PC-3 (cell line): ENCODE measurements around the gene RRAGB. TPM values are rescaled to one million over a fixed set of nuclear protein-coding genes. Genes with fewer than 3 reads are reported as not detected.
"Not testable (repeated sequence)": the region's sequence is repeated elsewhere in the genome, so short reads cannot be mapped to it uniquely, and the experiment has no call there.

Experiments
- ATAC-seq: fragments of 200-7000 bp; cut with Tn5 transposase; 2 replicates; pipeline ENCODE4 v1.9.1; 2020; ENCODE audit warnings: mild to moderate bottlenecking, moderate library complexity
- BruUV-seq: library from RNA; stranded (reverse); fragments of 400-500 nt; replicated peaks from 2 replicates; lab custom pipeline; 2021; lab: Mats Ljungman, UMichigan
- CTCF ChIA-PET: fragments of 300-600 bp; sonication (Branson Sonifier 250); formaldehyde crosslinking; loops from one replicate; lab custom pipeline; 2022; ENCODE audit warnings: antibody characterized with exemption; lab: Charles Lee
- POLR2A ChIA-PET: fragments of 300-600 bp; sonication (Branson Sonifier 250); formaldehyde crosslinking; loops from one replicate; lab custom pipeline; 2022; ENCODE audit warnings: antibody characterized with exemption; ENCODE audit not compliant: unreplicated experiment; lab: Charles Lee
- DNase-seq: peaks from one replicate; pipeline ENCODE4 v3.0.0-alpha.2; 2015
- H2AFZ ChIP-seq: fragments of 300-600 bp; sonication (generic); 2 replicates; pipeline ENCODE4 v1.6.0; 2016; ENCODE audit warnings: antibody characterized with exemption, low read length
- H3F3A ChIP-seq: fragments of 300-600 bp; sonication (generic); one replicate; pipeline ENCODE4 v1.6.0; 2017; ENCODE audit warnings: antibody characterized with exemption, low read length, control low read depth, mild to moderate bottlenecking; ENCODE audit not compliant: unreplicated experiment
- H3K27ac ChIP-seq: fragments of 300-600 bp; sonication (generic); 2 replicates; pipeline ENCODE4 v1.5.1; 2016; ENCODE audit warnings: mild to moderate bottlenecking, low read length
- H3K27me3 ChIP-seq: fragments of 300-600 bp; sonication (generic); 2 replicates; pipeline ENCODE4 v1.6.1; 2016; ENCODE audit warnings: low read length, mixed read lengths
- H3K36me3 ChIP-seq: fragments of 300-600 bp; sonication (generic); 2 replicates; pipeline ENCODE4 v1.6.1; 2016; ENCODE audit warnings: low read depth, mixed run types, low read length, mixed read lengths
- H3K4me1 ChIP-seq: fragments of 300-600 bp; sonication (generic); 2 replicates; pipeline ENCODE4 v1.5.1; 2016; ENCODE audit warnings: low read length; ENCODE audit not compliant: insufficient read depth
- H3K4me2 ChIP-seq: fragments of 300-600 bp; sonication (generic); 2 replicates; pipeline ENCODE4 v1.6.0; 2016; ENCODE audit warnings: low read length
- H3K4me3 ChIP-seq: fragments of 300-600 bp; sonication (generic); 2 replicates; pipeline ENCODE4 v1.5.1; 2016; ENCODE audit warnings: mild to moderate bottlenecking, low read length, mixed read lengths
- H3K79me2 ChIP-seq: fragments of 300-600 bp; sonication (generic); 2 replicates; pipeline ENCODE4 v1.6.1; 2017; ENCODE audit warnings: low read length, mixed read lengths
- H3K9ac ChIP-seq: fragments of 300-600 bp; sonication (generic); 2 replicates; pipeline ENCODE4 v1.6.0; 2016; ENCODE audit warnings: mild to moderate bottlenecking, low read length
- H3K9me2 ChIP-seq: fragments of 300-600 bp; sonication (generic); replicated peaks from 2 replicates; pipeline ENCODE4 v1.6.1; 2016; ENCODE audit warnings: mixed run types, low read length, mixed read lengths
- H3K9me3 ChIP-seq: fragments of 300-600 bp; sonication (generic); 2 replicates; pipeline ENCODE4 v1.6.1; 2016; ENCODE audit warnings: low read length, mixed read lengths
- H4K20me1 ChIP-seq: fragments of 300-600 bp; sonication (generic); 2 replicates; pipeline ENCODE4 v1.6.1; 2016; ENCODE audit warnings: low read length, mixed read lengths
- CTCF ChIP-seq: fragments of 300-600 bp; sonication (generic); conservative IDR thresholded peaks from 2 replicates; pipeline ENCODE4 v1.5.1; 2017; ENCODE audit warnings: antibody characterized with exemption, low read depth, mild to moderate bottlenecking, low read length
- EZH2 ChIP-seq: fragments of 300-600 bp; sonication (generic); IDR thresholded peaks from one replicate; pipeline ENCODE4 v1.6.1; 2017; ENCODE audit warnings: antibody characterized with exemption, mild to moderate bottlenecking, low read length; ENCODE audit not compliant: unreplicated experiment
- EZH2phosphoT487 ChIP-seq: fragments of 300-600 bp; sonication (generic); IDR thresholded peaks from 2 replicates; pipeline ENCODE4 v1.6.1; 2018; ENCODE audit warnings: mild to moderate bottlenecking, antibody characterized with exemption, low read length, borderline replicate concordance
- intact Hi-C: fragments of 100-400 bp; cut with micrococcal nuclease; formaldehyde crosslinking; loops from 2 replicates; pipeline ENCODE4 v1.9.0; 2023
- total RNA-seq: library from RNA; depleted of rRNA; stranded (reverse); fragments of >200 nt; gene quantifications from 2 replicates; pipeline ENCODE4 v1.2.3, GENCODE V29; 2014

The RRAGB gene
- total RNA-seq, 1 experiment from 2014 or later, result 9.5 TPM

GRCh38 chrX:55767100-55767499 is 49.6 kb downstream of the RRAGB start:
- BruUV-seq, result no TSS peak
- ATAC-seq, result peak; percentile 93

GRCh38 chrX:55774419-55774818 is 56.9 kb downstream of the RRAGB start:
- H3K4me1 ChIP-seq, H4K20me1 ChIP-seq, H3K36me3 ChIP-seq, intact Hi-C loops, POLR2A ChIA-PET, CTCF ChIA-PET, H3K9ac ChIP-seq, H2AFZ ChIP-seq, H3K9me2 ChIP-seq, H3K9me3 ChIP-seq, H3K27ac ChIP-seq, H3K4me3 ChIP-seq, H3F3A ChIP-seq, H3K79me2 ChIP-seq, ATAC-seq, H3K4me2 ChIP-seq, H3K27me3 ChIP-seq, DNase-seq, BruUV-seq: not testable (repeated sequence)

More at GRCh38 chrX:55767100-55767499, 49.6 kb downstream of the RRAGB start:
- H3K9me2 ChIP-seq, result no peaks in the 10 kb centered on the region
- H3K27ac ChIP-seq, result no peak overlapping the region
- H3K9ac ChIP-seq, result no peak overlapping the region
- peak; percentile 59 for DNase-seq
- H3K27me3 ChIP-seq, result no peaks in the 10 kb centered on the region
- no peaks in the 10 kb centered on the region for H3K36me3 ChIP-seq
- no peaks in the 10 kb centered on the region for H4K20me1 ChIP-seq
- TF ChIP-seq CTCF, result no peak
- TF ChIP-seq EZH2phosphoT487, result no peak
- TF ChIP-seq EZH2, result no peak
- intact Hi-C loops, result loop anchor here (10.0 kb wide), 1 partner anchor 52 kb away; the partner anchor contains the start of gene RRAGB
- CTCF ChIA-PET, result no interaction called here
- no peaks in the 10 kb centered on the region for H3K9me3 ChIP-seq
- H3K4me3 ChIP-seq, result no peak overlapping the region
- POLR2A ChIA-PET, result interaction anchor here (0.7 kb wide), 1 partner anchor 803 kb away, joined by 4 read pairs; no protein-coding TSS in a partner anchor
- H2AFZ ChIP-seq, result no peak overlapping the region
- H3K4me1 ChIP-seq, result peaks cover 13% of the 10 kb centered on the region
- no peaks in the 10 kb centered on the region for H3K79me2 ChIP-seq
- peak overlapping the region; percentile 14; the same call in 1 of the 2 replicates for H3K4me2 ChIP-seq
- H3F3A ChIP-seq, result no peaks in the 10 kb centered on the region

- Histone ChIP-seq H3K79me2 (no peaks in the 10 kb centered on the region), H3K4me1 (no peaks in the 10 kb centered on the region), H3K27me3 (no peaks in the 10 kb centered on the region), H3K4me2 (no peak overlapping the region), H3F3A (no peaks in the 10 kb centered on the region), H2AFZ (no peak overlapping the region), H3K9me3 (no peaks in the 10 kb centered on the region), H3K9ac (no peak overlapping the region), H3K27ac (no peak overlapping the region), H3K9me2 (no peaks in the 10 kb centered on the region), H3K4me3 (no peak overlapping the region), H3K36me3 (no peaks in the 10 kb centered on the region), H4K20me1 (no peaks in the 10 kb centered on the region)
- no TSS peak for BruUV-seq
- ChIA-PET CTCF (no interaction called here), POLR2A (no interaction called here)
- TF ChIP-seq EZH2phosphoT487, result no peak
- no peak for TF ChIP-seq CTCF
- no peak for TF ChIP-seq EZH2
- DNase-seq (no peak), ATAC-seq (no peak)
- intact Hi-C loops, result no loop called here
Observed at GRCh38 chrX:55777596-55777995, 60.0 kb downstream of the RRAGB start.
